SU-DHL-6 (cell line): ENCODE results near the gene PAQR4.

Experiments used
- H2AFZ ChIP-seq: fragments of 200-600 bp; sonication (generic); 2 replicates; pipeline ENCODE4 v1.6.1; 2014; ENCODE audit warnings: low read depth, mild to moderate bottlenecking, moderate library complexity, mixed read lengths, antibody characterized with exemption, low read length; ENCODE audit not compliant: severe bottlenecking
- H3F3A ChIP-seq: fragments of 200-600 bp; shearing (Covaris generic); 2 replicates; pipeline ENCODE4 v1.6.0; 2016; ENCODE audit warnings: antibody characterized with exemption, mild to moderate bottlenecking; ENCODE audit not compliant: insufficient read depth
- H3K27ac ChIP-seq: fragments of 200-600 bp; sonication (generic); 2 replicates; pipeline ENCODE4 v1.5.1; 2016; ENCODE audit warnings: low read depth, mild to moderate bottlenecking, low read length, moderate library complexity, mixed read lengths
- H3K27me3 ChIP-seq: fragments of 200-600 bp; sonication (generic), shearing (Covaris generic); 2 replicates; pipeline ENCODE4 v1.6.0; 2014; ENCODE audit warnings: mild to moderate bottlenecking, low read length
- H3K36me3 ChIP-seq: fragments of 200-600 bp; sonication (generic); 2 replicates; pipeline ENCODE4 v1.6.1; 2014; ENCODE audit warnings: mild to moderate bottlenecking, low read length, mixed read lengths
- H3K4me2 ChIP-seq: fragments of 300-600, 200-600 bp; shearing (Covaris generic), sonication (generic); 2 replicates; pipeline ENCODE4 v1.6.0; 2014; ENCODE audit warnings: low read length, low read depth, mild to moderate bottlenecking; ENCODE audit not compliant: poor library complexity, severe bottlenecking
- H3K4me3 ChIP-seq: fragments of 200-600 bp; sonication (generic); 2 replicates; pipeline ENCODE4 v1.5.1; 2014; ENCODE audit warnings: antibody characterized with exemption, low read length, mild to moderate bottlenecking, mixed read lengths; ENCODE audit not compliant: insufficient read depth, poor library complexity, severe bottlenecking
- H3K79me2 ChIP-seq: fragments of 200-600 bp; sonication (generic); 2 replicates; pipeline ENCODE4 v1.6.1; 2014; ENCODE audit warnings: mild to moderate bottlenecking, low read length, moderate library complexity; ENCODE audit not compliant: insufficient read depth
- H3K9ac ChIP-seq: fragments of 200-600 bp; sonication (generic); 2 replicates; pipeline ENCODE4 v1.7.0; 2014; ENCODE audit warnings: mild to moderate bottlenecking, low read length
- H3K9me2 ChIP-seq: fragments of 200-600 bp; sonication (generic); replicated peaks from 2 replicates; pipeline ENCODE4 v1.6.1; 2014; ENCODE audit warnings: low read length; ENCODE audit not compliant: insufficient read depth
- H3K9me3 ChIP-seq: fragments of 200-600 bp; sonication (generic); 2 replicates; pipeline ENCODE4 v1.6.1; 2014; ENCODE audit warnings: low read length, mixed read lengths; ENCODE audit not compliant: insufficient read depth
- H4K20me1 ChIP-seq: fragments of 200-600 bp; sonication (generic); 2 replicates; pipeline ENCODE4 v1.6.1; 2014; ENCODE audit warnings: low read depth, mild to moderate bottlenecking, antibody characterized with exemption, low read length, moderate library complexity, mixed read lengths
- CTCF ChIP-seq: fragments of 200-600 bp; sonication (generic); IDR thresholded peaks from one replicate; pipeline ENCODE4 v1.5.1; 2017; ENCODE audit warnings: antibody characterized with exemption, mild to moderate bottlenecking, low read length, moderate library complexity; ENCODE audit not compliant: insufficient read depth, poor library complexity, severe bottlenecking
- EZH2phosphoT487 ChIP-seq: fragments of 200-600 bp; sonication (generic), shearing (Covaris generic); conservative IDR thresholded peaks from 2 replicates; pipeline ENCODE4 v1.6.1; 2018; ENCODE audit warnings: mild to moderate bottlenecking, antibody characterized with exemption, low read length, moderate library complexity, mixed read lengths

The PAQR4 gene

GRCh38 chr16:2967211-2967631, 1.9 kb upstream of the PAQR4 start:
- no peak overlapping the region for H3K4me3 ChIP-seq
- no peaks in the 10 kb centered on the region for H3K36me3 ChIP-seq
- H4K20me1 ChIP-seq = peaks cover 3% of the 10 kb centered on the region; the same call in 1 of the 2 replicates
- no peak overlapping the region for H3K4me2 ChIP-seq
- H3K79me2 ChIP-seq = peaks cover 22% of the 10 kb centered on the region
- H3K27me3 ChIP-seq = no peaks in the 10 kb centered on the region
- no peak overlapping the region for H2AFZ ChIP-seq
- no peaks in the 10 kb centered on the region for H3K9me2 ChIP-seq
- H3F3A ChIP-seq = peaks cover 54% of the 10 kb centered on the region
- TF ChIP-seq EZH2phosphoT487 = no peak
- TF ChIP-seq CTCF = no peak
- no peak overlapping the region for H3K27ac ChIP-seq
- H3K9ac ChIP-seq = no peak overlapping the region
- no peaks in the 10 kb centered on the region for H3K9me3 ChIP-seq

- H2AFZ ChIP-seq = no peak overlapping the region
- no peak overlapping the region for H3K4me3 ChIP-seq
- H3K9me2 ChIP-seq = no peaks in the 10 kb centered on the region
- H3K27me3 ChIP-seq = no peaks in the 10 kb centered on the region
- H4K20me1 ChIP-seq = peaks cover 4% of the 10 kb centered on the region; the same call in 1 of the 2 replicates
- no peaks in the 10 kb centered on the region for H3K36me3 ChIP-seq
- TF ChIP-seq EZH2phosphoT487 (no peak), CTCF (no peak)
- peak overlapping the region; percentile 98 for H3K9ac ChIP-seq
- H3K9me3 ChIP-seq = no peaks in the 10 kb centered on the region
- peaks cover 22% of the 10 kb centered on the region for H3K79me2 ChIP-seq
- H3K4me2 ChIP-seq = peak overlapping the region; percentile 86
- peak overlapping the region; percentile 93 for H3K27ac ChIP-seq
- peaks cover 54% of the 10 kb centered on the region for H3F3A ChIP-seq
These were observed 1.4 kb upstream of the PAQR4 start for GRCh38 chr16:2967721-2968161.

- H3K27ac ChIP-seq = peak overlapping the region; percentile 93
- H4K20me1 ChIP-seq = peaks cover 4% of the 10 kb centered on the region; the same call in 1 of the 2 replicates
- peak overlapping the region; percentile 86 for H3K4me2 ChIP-seq
- H3K4me3 ChIP-seq = peak overlapping the region; percentile 98
- no peaks in the 10 kb centered on the region for H3K9me3 ChIP-seq
- peak overlapping the region; percentile 98 for H3K9ac ChIP-seq
- H2AFZ ChIP-seq = peak overlapping the region; percentile 36
- H3K9me2 ChIP-seq = no peaks in the 10 kb centered on the region
- H3K36me3 ChIP-seq = no peaks in the 10 kb centered on the region
- peaks cover 22% of the 10 kb centered on the region for H3K79me2 ChIP-seq
- peaks cover 57% of the 10 kb centered on the region for H3F3A ChIP-seq
- TF ChIP-seq CTCF (no peak), EZH2phosphoT487 (no peak)
- no peaks in the 10 kb centered on the region for H3K27me3 ChIP-seq
These were observed 795 bp upstream of the PAQR4 start for GRCh38 chr16:2968368-2968737.
